Posterior vena cava (tissue), 2 donors: ENCODE measurements around the gene JARID2. TPM values are rescaled to one million over a fixed set of nuclear protein-coding genes. Genes with fewer than 3 reads are reported as not detected.

ENCODE experiments used
- DNase-seq: peaks from one replicate; pipeline ENCODE4 v3.0.0-alpha.2; 2020; ENCODE audit warnings: low spot score
- intact Hi-C, 2 donors: fragments of 100-400 bp; cut with DNase I; formaldehyde crosslinking; loops; one replicate each; pipeline versions ENCODE4 v1.14.1 to v1.14.2; 2022 to 2023
- total RNA-seq, 2 donors: library from RNA; stranded (reverse); fragmentation: NEBNext Ultra II Directional; extraction: Animal tissue kit (Norgen Biotek cat#: 25700); gene quantifications; one replicate each; pipeline ENCODE4 v1.2.1, GENCODE V29; 2021
- donor health status: DM: yes; HTN: yes; CAD: no.
- donor health status: DM: yes; HTN: yes; CAD: no.

Gene JARID2
- total RNA-seq, 2 donors from 2014 or later: 8.3 to 9.5 TPM

DNA sequence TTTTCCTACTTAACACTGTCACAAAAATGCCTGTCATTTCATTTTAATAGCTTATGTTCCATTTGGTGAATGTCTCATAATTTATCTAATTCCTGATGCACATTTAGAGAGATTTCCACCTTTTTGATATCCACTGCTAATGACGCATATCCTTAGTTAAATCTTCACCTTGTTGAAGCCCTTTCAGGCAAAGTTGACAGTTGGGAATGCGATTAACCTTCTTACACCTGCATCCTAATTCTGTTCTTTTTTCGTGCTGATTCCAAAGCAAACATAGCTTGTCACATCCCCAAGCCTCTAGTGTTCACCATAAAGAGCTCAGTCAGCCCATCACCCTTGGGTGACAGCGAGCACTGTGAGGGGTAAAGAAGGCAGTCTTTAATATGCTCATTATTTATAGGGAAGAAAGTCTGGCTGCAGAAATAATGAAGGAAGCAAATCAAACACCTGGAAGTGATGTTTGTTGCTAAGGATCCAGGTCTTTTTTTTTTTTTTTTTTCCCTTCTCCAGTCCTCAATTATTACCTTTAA lies 211.3 kb downstream of the JARID2 start:
- intact Hi-C loops: no loop called here
- DNase-seq: no peak

DNA sequence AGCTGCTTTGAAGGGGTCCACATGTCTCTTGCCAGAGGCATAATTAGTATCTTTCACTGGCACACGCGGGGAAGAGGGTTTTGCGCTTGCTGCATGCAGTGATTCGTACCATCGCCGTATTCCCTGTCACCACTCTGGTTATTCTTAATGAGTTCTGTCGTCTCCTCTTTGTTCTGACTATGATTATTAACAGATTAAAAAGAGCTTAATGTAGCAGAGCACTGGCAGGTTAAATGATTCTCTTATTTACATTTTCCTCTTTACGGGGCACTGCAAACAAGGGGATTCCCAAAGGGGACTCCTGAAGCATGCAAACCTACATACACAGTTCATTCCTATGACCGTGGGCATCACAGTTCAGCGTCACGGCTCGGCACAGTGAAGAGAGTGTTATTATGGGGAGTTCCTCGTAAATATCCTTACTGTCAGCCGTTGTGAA lies 212.2 kb downstream of the JARID2 start:
- intact Hi-C loops: no loop called here
- DNase-seq: no peak

DNA sequence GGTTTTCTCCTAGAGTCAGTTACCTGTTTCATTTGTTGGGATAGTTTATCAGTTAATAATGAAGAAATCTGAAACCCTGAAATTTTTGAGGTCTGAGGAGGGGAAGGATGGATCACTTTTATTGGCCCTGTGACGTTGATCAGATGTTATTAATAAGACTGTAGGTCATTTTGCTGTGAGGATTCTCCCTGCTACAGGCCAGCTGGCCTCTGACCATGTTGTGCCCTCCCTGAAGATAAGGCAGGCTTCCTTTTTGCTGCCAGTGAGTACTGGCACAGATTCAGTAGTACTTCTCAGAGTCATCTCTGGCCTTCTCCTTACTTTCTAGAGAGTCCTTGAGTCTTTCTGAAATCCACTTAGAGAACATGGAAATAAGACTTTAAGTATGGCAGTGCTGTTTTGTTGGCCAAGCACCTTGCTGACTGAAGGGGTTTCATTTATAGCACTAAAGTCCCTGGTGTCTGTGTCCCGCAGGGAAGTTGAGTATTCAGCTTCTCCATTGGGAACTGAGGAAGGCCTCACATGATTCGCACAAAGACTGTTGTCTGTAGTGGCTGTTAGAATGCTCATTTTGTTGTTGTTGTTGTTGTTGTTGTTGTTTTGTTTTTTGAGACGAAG lies 214.3 kb downstream of the JARID2 start:
- intact Hi-C loops: no loop called here
- DNase-seq: no peak

DNA sequence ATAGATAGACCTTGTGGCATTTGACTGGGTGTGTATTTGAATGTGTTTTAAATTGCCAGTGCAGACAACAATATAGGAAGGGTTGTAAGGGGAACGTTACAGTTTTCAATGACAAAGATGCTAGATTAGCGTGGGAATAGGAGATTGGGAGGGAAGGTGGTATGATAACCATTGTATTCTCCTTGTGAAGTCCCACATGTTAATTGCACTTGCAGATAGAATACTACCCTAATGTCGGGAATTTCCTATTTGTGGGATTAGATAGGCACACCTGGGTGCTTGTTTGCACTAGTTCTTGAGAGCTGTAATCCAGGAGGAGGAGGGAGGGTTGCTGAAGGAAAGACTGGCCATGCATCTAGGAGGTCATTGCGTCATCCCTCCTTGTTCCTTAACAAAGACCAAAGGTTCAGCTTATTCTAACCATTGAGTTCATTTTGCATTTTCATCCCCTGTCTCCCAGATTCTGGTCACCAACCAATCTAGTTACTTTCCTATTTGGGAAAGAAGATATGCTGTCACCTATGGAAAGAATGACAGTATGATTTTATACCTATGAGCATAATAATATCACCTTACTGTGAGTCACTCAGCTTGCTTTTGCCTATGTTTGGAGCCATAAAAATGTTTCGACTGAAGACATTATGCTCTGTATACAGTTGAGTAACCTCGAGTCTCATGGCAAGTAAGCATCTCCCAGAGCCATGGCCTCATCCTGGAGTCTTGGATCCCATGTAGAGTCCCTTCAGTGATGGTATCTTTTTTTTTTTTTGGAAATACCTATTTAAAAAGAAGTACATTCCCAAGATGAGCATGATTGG lies 215.5 kb downstream of the JARID2 start:
- intact Hi-C loops: no loop called here
- DNase-seq: no peak

DNA sequence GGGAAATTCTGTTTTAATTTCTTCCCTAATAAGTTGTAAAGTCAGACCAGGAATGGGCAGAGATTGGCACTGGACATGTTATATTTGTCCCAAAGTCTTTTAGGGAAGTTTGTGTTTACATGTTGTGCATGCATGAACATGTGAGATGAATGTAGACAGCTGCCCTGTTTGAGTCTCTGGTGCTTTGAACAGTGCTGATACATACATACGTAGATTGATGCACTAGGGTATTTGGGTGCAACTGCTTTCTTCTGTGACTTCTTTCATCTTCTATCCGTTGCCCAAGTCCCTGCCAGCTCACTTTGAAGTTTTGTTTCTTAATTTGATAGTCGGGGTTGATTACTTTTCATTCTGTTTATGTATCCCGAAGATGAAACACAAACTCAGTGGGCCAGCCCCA lies 216.4 kb downstream of the JARID2 start:
- intact Hi-C loops: no loop called here

DNA sequence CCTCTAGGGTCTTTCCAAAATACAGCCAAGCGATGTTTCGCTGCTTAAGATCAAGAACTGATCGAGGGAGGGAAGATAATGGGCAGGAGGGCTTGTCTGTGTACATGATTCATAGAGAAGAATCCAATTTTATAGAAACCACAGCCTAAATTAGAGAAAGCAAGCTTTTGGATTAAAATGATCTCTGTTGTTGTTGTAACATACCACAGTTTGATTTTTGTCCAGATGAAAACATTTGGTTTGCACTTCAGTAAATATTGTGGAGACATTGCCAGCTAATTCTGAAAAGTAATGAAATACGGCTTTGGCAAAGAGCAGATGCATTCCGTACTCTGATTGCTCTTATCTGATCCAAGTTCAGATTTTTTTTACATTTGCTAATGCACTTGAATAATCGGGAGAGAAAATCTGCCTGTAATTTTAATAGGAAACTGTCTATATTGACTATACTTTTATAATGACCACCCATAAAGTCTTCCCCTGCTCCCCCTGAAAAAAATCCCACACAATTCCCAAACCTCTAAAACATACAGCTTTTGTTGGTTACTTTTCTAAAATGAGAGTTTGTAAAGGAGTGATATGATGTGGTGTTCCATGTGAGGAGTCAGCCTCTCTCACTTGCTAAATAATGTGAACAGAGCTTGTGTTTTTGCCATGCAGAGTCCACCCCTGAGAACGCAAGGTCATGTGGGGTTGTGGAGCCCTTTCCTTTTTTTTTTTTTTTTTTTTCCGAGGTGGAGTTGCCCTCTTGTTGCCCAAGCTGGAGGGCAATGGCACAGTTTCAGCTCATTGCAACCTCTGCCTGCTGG lies 217.1 kb downstream of the JARID2 start:
- intact Hi-C loops: no loop called here
- DNase-seq: no peak

More for the DNA sequence above, 216.4 kb downstream of the JARID2 start:
- no peak for DNase-seq

DNA sequence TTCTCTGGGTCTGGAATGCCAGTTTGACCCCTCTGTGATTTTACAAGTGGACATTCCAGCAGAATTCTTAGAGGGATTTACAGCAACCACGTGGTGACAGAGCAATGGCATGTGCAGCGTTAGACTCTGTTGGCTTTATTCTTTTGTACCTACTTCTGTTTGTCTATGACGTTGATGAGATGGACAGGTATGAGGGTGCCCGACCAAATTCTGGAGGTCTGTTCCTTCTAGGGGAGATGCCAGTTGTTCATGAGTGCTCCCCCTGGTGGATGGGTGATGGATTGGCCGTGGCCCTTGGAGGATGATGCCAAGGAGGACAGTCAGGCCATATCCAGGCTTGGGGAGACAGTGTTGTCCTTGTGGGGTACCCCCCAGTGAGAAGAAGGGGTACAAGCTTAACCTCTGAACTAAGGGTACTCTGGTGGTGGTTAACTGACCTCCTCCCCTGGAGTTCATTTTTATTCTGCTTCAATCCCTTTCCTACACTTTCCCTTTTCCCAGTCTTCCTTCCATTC lies 218.4 kb downstream of the JARID2 start:
- DNase-seq: no peak

DNA sequence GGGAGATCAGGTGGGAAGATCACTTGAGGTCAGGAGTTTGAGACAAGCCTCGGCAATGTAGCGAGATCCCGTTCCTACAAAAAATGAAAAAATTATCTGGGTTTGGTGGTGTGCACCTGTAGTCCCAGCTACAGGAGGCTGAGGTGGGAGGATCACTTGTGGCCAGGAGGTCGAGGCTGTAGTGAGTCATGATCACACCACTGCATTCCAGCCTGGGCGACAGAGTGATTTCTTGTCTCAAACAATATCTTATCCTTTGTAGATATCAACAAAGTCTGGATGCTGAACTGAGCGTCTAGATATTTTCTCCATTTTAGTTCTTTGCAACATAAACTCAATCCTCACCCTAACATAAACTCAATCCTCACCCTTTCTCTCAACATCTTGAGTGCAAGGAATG lies 219.3 kb downstream of the JARID2 start:
- DNase-seq: no peak
- intact Hi-C loops: no loop called here

More for the DNA sequence above, 218.4 kb downstream of the JARID2 start:
- intact Hi-C loops: no loop called here

DNA sequence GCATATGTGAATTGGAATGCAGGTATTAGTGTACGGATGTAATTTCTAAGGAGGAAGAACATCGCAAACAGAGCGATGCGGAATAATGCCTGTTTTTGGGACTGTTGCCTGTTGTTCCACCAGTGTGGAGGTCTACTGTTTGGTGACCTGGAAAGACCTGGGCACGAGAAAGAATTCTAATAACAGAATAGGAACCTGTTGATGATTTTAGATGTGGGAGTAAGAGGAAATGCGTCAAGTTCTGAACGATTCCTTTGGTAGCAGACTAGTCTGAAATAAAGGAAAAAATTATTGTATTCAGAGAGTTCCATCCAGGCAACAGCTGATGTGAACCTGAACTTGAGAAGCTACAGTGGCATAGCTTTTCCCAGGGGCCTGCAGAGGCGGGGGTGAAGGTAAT lies 224.9 kb downstream of the JARID2 start:
- intact Hi-C loops: no loop called here
- no peak for DNase-seq

DNA sequence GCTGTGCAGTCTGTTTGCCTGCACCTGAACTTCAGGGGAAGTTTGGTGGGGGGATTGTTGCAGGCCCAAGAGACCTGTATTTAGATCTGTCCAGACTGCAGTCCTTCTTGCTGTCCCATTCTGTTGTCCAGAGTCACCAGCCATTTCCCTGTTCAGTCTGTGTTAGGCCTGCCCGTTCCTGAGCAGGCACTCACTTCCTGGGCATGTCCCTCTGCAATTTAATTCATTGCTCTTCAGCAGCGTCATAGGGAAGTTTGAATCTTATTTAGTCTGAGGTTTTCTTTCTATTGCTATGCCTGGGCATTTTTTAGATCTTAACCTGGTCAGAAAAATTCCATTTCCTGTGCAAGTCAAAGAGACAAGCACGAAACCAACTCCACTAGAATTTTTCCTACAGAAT lies 226.8 kb downstream of the JARID2 start:
- intact Hi-C loops: no loop called here

DNA sequence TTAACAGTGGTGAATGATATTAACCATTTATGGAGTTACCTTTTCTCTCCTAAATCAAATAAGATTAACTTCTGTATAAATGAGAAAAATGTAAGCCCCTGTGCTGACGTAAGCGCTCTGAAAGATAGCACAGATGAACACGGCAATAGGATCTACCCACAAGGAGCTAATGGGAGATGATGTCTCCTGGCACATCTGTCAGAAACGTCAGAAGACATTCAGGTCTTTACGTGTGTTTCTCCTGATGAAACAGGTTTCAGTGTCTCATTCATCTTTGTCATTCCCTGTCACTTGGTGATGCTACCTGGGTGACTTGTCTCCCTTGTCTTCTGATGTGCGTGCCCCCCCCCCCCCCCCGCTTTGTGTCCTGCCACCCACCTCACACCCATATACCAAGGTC lies 227.3 kb downstream of the JARID2 start:
- no peak for DNase-seq
- intact Hi-C loops: no loop called here

More for the DNA sequence above, 226.8 kb downstream of the JARID2 start:
- no peak for DNase-seq

DNA sequence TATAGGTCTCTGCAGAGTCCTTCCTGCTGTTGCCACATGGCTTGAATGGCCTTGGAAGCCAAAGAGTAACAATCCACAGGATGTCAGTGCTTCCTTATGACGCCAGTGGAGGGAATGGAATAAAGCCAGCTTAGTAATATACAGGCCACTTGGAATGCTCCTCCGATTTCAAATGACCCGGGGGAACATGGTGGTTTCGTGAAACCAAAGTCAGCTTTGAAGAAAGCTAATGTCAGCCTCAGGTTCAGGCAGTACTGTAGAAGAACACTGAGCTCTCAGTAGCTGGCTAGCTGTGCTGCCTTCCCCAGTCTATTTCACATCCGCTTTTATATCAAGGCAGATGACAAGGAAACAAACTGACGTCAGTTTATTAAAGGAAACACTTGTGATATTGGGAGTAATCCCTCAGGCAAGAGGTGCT lies 227.9 kb downstream of the JARID2 start:
- intact Hi-C loops: no loop called here
- no peak for DNase-seq

DNA sequence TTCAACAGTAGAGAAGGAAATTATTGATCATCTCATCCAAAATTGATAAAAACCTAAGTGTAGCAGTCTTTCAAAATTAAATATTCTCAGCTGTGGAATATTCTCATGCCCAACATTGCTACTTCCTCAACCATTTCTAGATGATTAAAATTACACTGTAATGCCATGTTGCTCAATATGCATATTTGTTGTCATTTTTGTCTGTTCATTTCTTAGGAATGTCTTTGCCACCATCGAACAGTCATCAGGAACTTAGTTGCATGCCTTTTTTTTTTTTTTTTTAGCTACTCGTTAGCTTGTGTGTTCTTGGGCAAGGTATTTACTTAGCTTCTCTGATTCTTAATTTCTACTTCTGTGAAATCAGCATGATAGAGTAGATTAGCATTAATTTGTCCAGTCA lies 228.3 kb downstream of the JARID2 start:
- no peak for DNase-seq
- intact Hi-C loops: no loop called here

DNA sequence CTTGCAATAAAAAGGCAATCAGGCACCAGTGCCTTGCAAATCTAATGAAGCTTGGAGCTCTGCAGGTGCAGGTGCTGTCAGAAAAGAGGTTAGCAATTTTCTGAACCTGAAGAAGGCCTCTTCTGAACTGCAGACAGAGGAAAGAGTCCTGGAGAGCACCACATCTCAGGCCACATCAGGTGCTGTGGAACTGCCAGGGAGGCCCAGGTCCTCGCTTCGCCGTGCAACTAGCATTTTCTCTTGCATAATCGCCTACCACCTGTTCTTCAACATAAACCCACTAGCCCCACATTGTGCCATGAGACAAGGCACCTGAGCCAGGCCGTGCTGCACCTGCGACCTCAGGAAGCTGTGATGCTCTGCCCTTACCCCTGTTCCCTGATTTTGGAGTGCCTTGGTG lies 229.4 kb downstream of the JARID2 start:
- no peak for DNase-seq
- intact Hi-C loops: no loop called here

DNA sequence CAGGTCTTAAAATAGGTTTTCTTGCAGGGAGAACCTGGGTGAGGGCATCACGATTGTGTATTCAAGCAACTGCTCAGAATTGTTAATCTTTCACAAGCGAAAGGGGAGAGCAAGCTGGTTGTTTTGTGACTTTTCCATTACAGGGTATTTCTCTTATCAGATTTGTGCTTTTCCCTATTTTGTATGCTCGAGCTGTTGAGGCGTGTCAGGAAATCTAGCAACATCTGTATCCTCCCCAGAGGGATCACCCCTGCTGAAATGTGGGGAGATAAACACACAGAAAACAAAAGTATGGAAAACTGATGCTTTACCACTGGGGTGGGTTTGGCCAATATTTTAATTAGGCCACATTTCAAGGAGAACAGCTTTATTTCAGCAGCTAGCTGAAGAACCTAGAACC lies 230.0 kb downstream of the JARID2 start:
- intact Hi-C loops: no loop called here
- DNase-seq: no peak

DNA sequence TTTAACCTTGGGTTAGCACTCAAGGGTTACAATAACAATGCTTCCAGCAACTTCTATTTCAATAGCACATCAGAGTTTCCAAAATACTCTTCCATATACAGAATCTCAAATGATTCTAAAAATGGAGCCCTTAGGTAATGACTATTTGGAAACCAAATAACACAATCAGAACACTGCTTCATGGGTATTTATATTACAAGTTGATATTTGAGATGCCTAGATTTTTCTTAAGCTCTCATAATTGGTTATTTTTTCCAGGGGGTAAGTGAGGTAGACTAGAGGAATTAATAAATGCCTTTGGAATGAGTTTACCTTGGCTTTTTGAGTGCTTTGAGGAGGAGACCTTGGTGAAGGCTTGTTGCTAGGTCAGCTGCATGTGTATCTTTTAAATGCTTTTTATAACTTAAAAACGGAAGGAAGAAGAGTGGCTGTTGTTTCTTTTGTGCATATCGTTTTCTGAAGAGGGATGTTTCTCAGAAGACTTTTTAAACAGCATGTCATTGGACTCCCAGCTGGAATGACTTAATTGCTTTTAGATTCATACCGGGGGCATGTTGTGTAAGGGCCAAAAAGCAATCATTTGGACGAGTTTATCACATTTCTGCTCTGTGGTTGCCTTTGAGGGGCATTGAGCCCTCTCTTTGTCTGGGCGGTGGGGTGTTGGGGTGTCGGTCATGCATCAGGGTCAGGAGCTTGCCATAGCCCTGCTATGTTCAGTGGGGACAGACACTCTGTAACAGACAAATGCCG lies 230.9 kb downstream of the JARID2 start:
- DNase-seq: no peak
- intact Hi-C loops: no loop called here

DNA sequence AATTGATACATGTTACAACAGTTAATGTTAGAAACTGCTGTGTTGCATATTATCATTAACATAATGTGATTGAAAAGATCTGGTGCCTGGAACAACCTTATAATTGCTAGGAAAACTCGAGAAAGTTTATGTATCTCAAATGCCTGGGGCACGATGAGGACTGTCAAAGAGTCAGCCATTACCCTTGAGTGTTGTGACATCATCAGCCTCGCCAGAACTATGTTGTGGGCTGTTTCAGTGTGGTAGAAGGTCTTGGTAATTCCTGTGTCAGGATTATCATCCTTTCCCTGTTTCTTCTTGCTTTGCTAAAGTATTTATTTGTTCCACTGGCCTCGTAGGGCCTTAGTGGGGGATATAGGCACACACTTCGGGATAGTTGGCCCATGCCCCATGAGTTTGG lies 231.9 kb downstream of the JARID2 start:
- no peak for DNase-seq
- intact Hi-C loops: no loop called here

DNA sequence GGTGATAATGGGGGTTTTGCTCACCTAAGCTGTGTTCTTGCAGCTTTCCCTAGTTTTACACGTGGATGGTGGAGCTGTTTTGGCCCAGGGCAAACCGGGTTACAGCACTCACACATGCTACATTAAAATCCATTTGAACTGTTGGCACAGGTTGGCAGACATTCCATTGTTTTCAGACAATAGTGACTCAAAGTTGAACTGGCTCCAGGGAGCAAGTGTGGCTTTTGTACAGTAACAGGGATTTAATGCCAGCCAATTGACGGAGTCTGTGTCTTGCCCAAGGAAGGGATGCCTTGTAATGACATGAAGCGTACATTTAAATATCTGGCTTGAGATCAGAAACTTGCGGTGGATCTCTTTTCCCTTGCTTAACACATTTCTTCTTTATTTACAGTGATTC lies 233.9 kb downstream of the JARID2 start:
- no peak for DNase-seq
- intact Hi-C loops: no loop called here

DNA sequence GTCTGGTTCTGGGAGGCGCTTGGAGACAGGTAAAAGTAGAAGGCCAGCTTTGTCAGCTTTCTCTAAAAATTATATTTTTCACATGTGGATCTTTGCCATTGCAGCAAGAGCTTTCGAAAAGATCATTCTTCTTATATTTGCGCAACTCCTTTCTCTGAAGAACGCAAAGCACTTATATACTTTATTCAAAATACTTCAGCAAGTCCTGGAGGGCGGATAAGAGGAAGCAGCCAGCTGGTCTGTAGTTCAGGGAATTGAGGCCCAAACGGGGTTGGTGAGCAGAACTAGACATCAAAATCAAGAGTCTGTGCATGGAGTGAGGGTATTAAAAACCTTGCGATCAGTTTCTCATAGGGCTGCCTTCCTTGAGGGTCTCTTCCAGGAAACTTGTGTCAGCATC lies 234.7 kb downstream of the JARID2 start:
- intact Hi-C loops: no loop called here
- no peak for DNase-seq
